Measurements from ENCODE around the gene CIBAR2.

CIBAR2 gene

GRCh38 chr16:85113913-85114312 is 1.6 kb upstream of the CIBAR2 start:
- H3K4me1 Mint-ChIP-seq (ENCODE audit: low read depth in 2 of 2) = peaks cover 6 to 15% of the 10 kb centered on the region in 2 donors
- DNase-seq (no peak), ATAC-seq (replicated peaks) (no peak)
- peak overlapping the region; percentile 71 to 74 for H3K27ac Mint-ChIP-seq
- H3K4me3 Mint-ChIP-seq = no peak overlapping the region
- H3K9me3 Mint-ChIP-seq = no peaks in the 10 kb centered on the region
- H3K27me3 Mint-ChIP-seq = no peaks in the 10 kb centered on the region
- H3K36me3 Mint-ChIP-seq (ENCODE audit: insufficient read depth) = peaks cover 3% of the 10 kb centered on the region

GRCh38 chr16:85113168-85113733 is 979 bp upstream of the CIBAR2 start:
- H3K4me3 Mint-ChIP-seq = no peak overlapping the region
- H3K27ac Mint-ChIP-seq = peak overlapping the region; percentile 71 to 74
- ATAC-seq (replicated peaks) (no peak), DNase-seq (no peak)
- no peaks in the 10 kb centered on the region for H3K27me3 Mint-ChIP-seq
- H3K4me1 Mint-ChIP-seq (ENCODE audit: low read depth in 2 of 2) = peaks cover 6 to 15% of the 10 kb centered on the region in 2 donors
- no peaks in the 10 kb centered on the region for H3K9me3 Mint-ChIP-seq
- H3K36me3 Mint-ChIP-seq (ENCODE audit: insufficient read depth) = peaks cover 3% of the 10 kb centered on the region

- ATAC-seq (replicated peaks) (no peak), DNase-seq (no peak)
- Mint-ChIP-seq H3K36me3 (ENCODE audit: insufficient read depth) (peaks cover 3% of the 10 kb centered on the region), H3K27ac (no peak overlapping the region), H3K4me1 (ENCODE audit: low read depth in 2 of 2) (peaks cover 9 to 13% of the 10 kb centered on the region in 2 donors), H3K9me3 (no peaks in the 10 kb centered on the region), H3K4me3 (no peak overlapping the region), H3K27me3 (no peaks in the 10 kb centered on the region)
Measured at GRCh38 chr16:85111184-85111583, 1.1 kb downstream of the CIBAR2 start.

- ATAC-seq (replicated peaks) (no peak), DNase-seq (no peak)
- no peaks in the 10 kb centered on the region for H3K9me3 Mint-ChIP-seq
- H3K4me3 Mint-ChIP-seq = no peak overlapping the region
- H3K27ac Mint-ChIP-seq = peak overlapping the region in 1 of 2 donors; percentile 77
- peaks cover 6% of the 10 kb centered on the region for H3K36me3 Mint-ChIP-seq (ENCODE audit: insufficient read depth)
- H3K4me1 Mint-ChIP-seq (ENCODE audit: low read depth in 2 of 2) = peaks cover 18 to 22% of the 10 kb centered on the region in 2 donors
- no peaks in the 10 kb centered on the region for H3K27me3 Mint-ChIP-seq
Measured at GRCh38 chr16:85110105-85110504, 2.2 kb downstream of the CIBAR2 start.

GRCh38 chr16:85107532-85107931 is 4.7 kb downstream of the CIBAR2 start:
- peaks cover 10% of the 10 kb centered on the region for H3K36me3 Mint-ChIP-seq (ENCODE audit: insufficient read depth)
- DNase-seq = no peak
- no peak for ATAC-seq (replicated peaks)
- peak overlapping the region; percentile 67 to 85 for H3K27ac Mint-ChIP-seq
- H3K9me3 Mint-ChIP-seq = no peaks in the 10 kb centered on the region
- H3K4me1 Mint-ChIP-seq (ENCODE audit: low read depth in 2 of 2) = peaks cover 30 to 40% of the 10 kb centered on the region in 2 donors
- H3K4me3 Mint-ChIP-seq = no peak overlapping the region
- no peaks in the 10 kb centered on the region for H3K27me3 Mint-ChIP-seq

- ATAC-seq (replicated peaks) (no peak), DNase-seq (no peak)
- no peaks in the 10 kb centered on the region for H3K9me3 Mint-ChIP-seq
- peak overlapping the region; percentile 31 to 85 for H3K27ac Mint-ChIP-seq
- H3K4me3 Mint-ChIP-seq = no peak overlapping the region
- H3K36me3 Mint-ChIP-seq (ENCODE audit: insufficient read depth) = peaks cover 10% of the 10 kb centered on the region
- H3K27me3 Mint-ChIP-seq = no peaks in the 10 kb centered on the region
- H3K4me1 Mint-ChIP-seq (ENCODE audit: low read depth in 2 of 2) = peaks cover 31 to 43% of the 10 kb centered on the region in 2 donors
Measured at GRCh38 chr16:85107083-85107482, 5.2 kb downstream of the CIBAR2 start.

- Mint-ChIP-seq H3K4me1 (ENCODE audit: low read depth in 2 of 2) (peaks cover 38 to 48% of the 10 kb centered on the region in 2 donors), H3K4me3 (peak overlapping the region; percentile 70 to 75), H3K27me3 (no peaks in the 10 kb centered on the region), H3K9me3 (no peaks in the 10 kb centered on the region), H3K36me3 (ENCODE audit: insufficient read depth) (peaks cover 10% of the 10 kb centered on the region), H3K27ac (peak overlapping the region; percentile 87 to 93)
- DNase-seq (no peak), ATAC-seq (replicated peaks) (peak; percentile 2)
Measured at GRCh38 chr16:85105475-85105874, 6.8 kb downstream of the CIBAR2 start.

- Mint-ChIP-seq H3K27ac (peak overlapping the region; percentile 87 to 93), H3K4me3 (peak overlapping the region; percentile 70 to 75), H3K36me3 (ENCODE audit: insufficient read depth) (peaks cover 10% of the 10 kb centered on the region), H3K4me1 (ENCODE audit: low read depth in 2 of 2) (peaks cover 38 to 48% of the 10 kb centered on the region in 2 donors), H3K27me3 (no peaks in the 10 kb centered on the region), H3K9me3 (no peaks in the 10 kb centered on the region)
- ATAC-seq (replicated peaks) (peak; percentile 94), DNase-seq (peak; percentile 49 to 52 (median 50))
Measured at GRCh38 chr16:85104821-85105391, 7.4 kb downstream of the CIBAR2 start.

GRCh38 chr16:85104147-85104546 is 8.1 kb downstream of the CIBAR2 start:
- no peaks in the 10 kb centered on the region for H3K9me3 Mint-ChIP-seq
- peaks cover 41 to 45% of the 10 kb centered on the region in 2 donors for H3K4me1 Mint-ChIP-seq (ENCODE audit: low read depth in 2 of 2)
- no peak for ATAC-seq (replicated peaks)
- H3K36me3 Mint-ChIP-seq (ENCODE audit: insufficient read depth) = peaks cover 14% of the 10 kb centered on the region
- H3K4me3 Mint-ChIP-seq = peak overlapping the region; percentile 70 to 75
- no peaks in the 10 kb centered on the region for H3K27me3 Mint-ChIP-seq
- H3K27ac Mint-ChIP-seq = peak overlapping the region; percentile 87 to 93
- no peak for DNase-seq

- ATAC-seq (replicated peaks) (no peak), DNase-seq (no peak)
- H3K4me3 Mint-ChIP-seq = peak overlapping the region; percentile 70 to 75
- H3K27me3 Mint-ChIP-seq = no peaks in the 10 kb centered on the region
- H3K27ac Mint-ChIP-seq = peak overlapping the region; percentile 87 to 93
- H3K4me1 Mint-ChIP-seq (ENCODE audit: low read depth in 2 of 2) = peaks cover 44 to 45% of the 10 kb centered on the region in 2 donors
- H3K36me3 Mint-ChIP-seq (ENCODE audit: insufficient read depth) = peaks cover 14% of the 10 kb centered on the region
- no peaks in the 10 kb centered on the region for H3K9me3 Mint-ChIP-seq
Measured at GRCh38 chr16:85103114-85104079, 8.9 kb downstream of the CIBAR2 start.

- H3K36me3 Mint-ChIP-seq (ENCODE audit: insufficient read depth) = peaks cover 14% of the 10 kb centered on the region
- H3K27me3 Mint-ChIP-seq = peaks cover 0 to 9% of the 10 kb centered on the region in 2 donors
- H3K9me3 Mint-ChIP-seq = no peaks in the 10 kb centered on the region
- H3K27ac Mint-ChIP-seq = peak overlapping the region in 1 of 2 donors; percentile 82
- peak overlapping the region in 1 of 2 donors; percentile 4 for H3K4me3 Mint-ChIP-seq
- no peak for DNase-seq
- ATAC-seq (replicated peaks) = no peak
- H3K4me1 Mint-ChIP-seq (ENCODE audit: low read depth in 2 of 2) = peaks cover 44 to 45% of the 10 kb centered on the region in 2 donors
Measured at GRCh38 chr16:85101956-85102630, 10.2 kb downstream of the CIBAR2 start.

GRCh38 chr16:85100265-85100664 is 12.0 kb downstream of the CIBAR2 start:
- ATAC-seq (replicated peaks) (no peak), DNase-seq (no peak)
- peaks cover 12% of the 10 kb centered on the region for H3K36me3 Mint-ChIP-seq (ENCODE audit: insufficient read depth)
- H3K4me1 Mint-ChIP-seq (ENCODE audit: low read depth in 2 of 2) = peaks cover 33 to 34% of the 10 kb centered on the region in 2 donors
- peak overlapping the region in 1 of 2 donors; percentile 17 for H3K4me3 Mint-ChIP-seq
- peak overlapping the region in 1 of 2 donors; percentile 63 for H3K27ac Mint-ChIP-seq
- H3K9me3 Mint-ChIP-seq = no peaks in the 10 kb centered on the region
- peaks cover 0 to 9% of the 10 kb centered on the region in 2 donors for H3K27me3 Mint-ChIP-seq

- ATAC-seq (replicated peaks) = no peak
- Mint-ChIP-seq H3K4me1 (ENCODE audit: low read depth in 2 of 2) (peaks cover 18 to 20% of the 10 kb centered on the region in 2 donors), H3K4me3 (no peak overlapping the region)
Measured at GRCh38 chr16:85098565-85098964, 13.7 kb downstream of the CIBAR2 start.

More at GRCh38 chr16:85098565-85098964, 13.7 kb downstream of the CIBAR2 start:
- Mint-ChIP-seq H3K27me3 (peaks cover 9 to 16% of the 10 kb centered on the region in 2 donors), H3K36me3 (ENCODE audit: insufficient read depth) (peaks cover 4% of the 10 kb centered on the region), H3K9me3 (no peaks in the 10 kb centered on the region), H3K27ac (no peak overlapping the region)
- no peak for DNase-seq
